ENCODE results near the gene UROC1. TPM values are rescaled to one million over a fixed set of nuclear protein-coding genes. Genes with fewer than 3 reads are reported as not detected.

UROC1 gene
- total and polyA plus RNA-seq, 2 experiments from 2014 or later = not detected

DNA sequence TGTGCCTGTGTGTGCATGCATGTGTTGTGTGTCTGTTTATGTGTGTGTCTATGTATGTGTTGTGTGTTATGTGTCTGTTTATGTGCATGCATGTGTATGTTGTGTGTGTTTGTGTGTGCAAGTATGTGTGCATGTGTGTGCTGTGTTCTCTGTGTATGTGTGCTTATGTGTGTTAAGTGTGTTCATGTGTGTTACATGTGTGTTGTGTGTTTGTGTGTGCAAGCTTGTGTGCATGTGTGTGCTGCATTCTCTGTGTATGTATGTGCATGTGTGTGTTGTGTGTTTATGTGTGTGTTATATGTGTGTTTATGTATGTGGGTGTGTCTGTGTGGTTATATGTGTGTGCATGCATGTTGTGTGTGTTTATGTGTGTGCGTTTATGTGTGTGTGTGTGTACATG, 14.9 kb downstream of the UROC1 start:
- Histone ChIP-seq H4K20me1 (replicated peaks; ENCODE audit: insufficient read depth) (no peaks in the 10 kb centered on the region), H3K4me1 (ENCODE audit: insufficient read depth) (peaks cover 8% of the 10 kb centered on the region; the same call in 1 of the 2 replicates), H3K4me3 (no peak overlapping the region), H3K27ac (ENCODE audit: low read depth) (no peak overlapping the region), H2AFZ (no peak overlapping the region), H3K4me2 (no peak overlapping the region), H3K27me3 (ENCODE audit: insufficient read depth) (no peaks in the 10 kb centered on the region), H3K9me2 (ENCODE audit: insufficient read depth) (0 out of 2 replicates have a peak, but pooled peaks cover 4% of the 10 kb centered on the region), H3K36me3 (ENCODE audit: insufficient read depth) (no peaks in the 10 kb centered on the region), H3F3A (replicated peaks; ENCODE audit: low read depth) (peaks cover 13% of the 10 kb centered on the region), H3K79me2 (replicated peaks; ENCODE audit: insufficient read depth) (no peaks in the 10 kb centered on the region)
- H3K36me3 Mint-ChIP-seq (ENCODE audit: low read depth) = no peaks in the 10 kb centered on the region
- H3K4me3 Mint-ChIP-seq = no peak overlapping the region
- H3K27ac Mint-ChIP-seq = no peak overlapping the region
- TF ChIP-seq ZNF331 (CRISPR knock-in tag; IDR thresholded peaks at IDR 0.05; ENCODE audit: low read depth) (no peak), ZNF462 (CRISPR knock-in tag; IDR thresholded peaks at IDR 0.05) (no peak), JUNB (IDR thresholded peaks at IDR 0.05; ENCODE audit: unreplicated experiment) (no peak), NANOG (IDR thresholded peaks at IDR 0.05; ENCODE audit: borderline replicate concordance) (no peak), POLR2AphosphoS5 (IDR thresholded peaks at IDR 0.05; ENCODE audit: low read depth) (no peak), EZH2phosphoT487 (IDR thresholded peaks at IDR 0.05; ENCODE audit: unreplicated experiment) (no peak), STAT1 (IDR thresholded peaks at IDR 0.05; ENCODE audit: unreplicated experiment) (no peak), ZNF114 (CRISPR knock-in tag; IDR thresholded peaks at IDR 0.05) (no peak), CREB1 (CRISPR knock-in tag; IDR thresholded peaks at IDR 0.05; ENCODE audit: low read depth) (no peak), REST (IDR thresholded peaks at IDR 0.05; ENCODE audit: unreplicated experiment) (no peak), EZH2 (IDR thresholded peaks at IDR 0.05; ENCODE audit: low read depth, unreplicated experiment) (no peak)
- TF ChIP-seq, protein P1, sequence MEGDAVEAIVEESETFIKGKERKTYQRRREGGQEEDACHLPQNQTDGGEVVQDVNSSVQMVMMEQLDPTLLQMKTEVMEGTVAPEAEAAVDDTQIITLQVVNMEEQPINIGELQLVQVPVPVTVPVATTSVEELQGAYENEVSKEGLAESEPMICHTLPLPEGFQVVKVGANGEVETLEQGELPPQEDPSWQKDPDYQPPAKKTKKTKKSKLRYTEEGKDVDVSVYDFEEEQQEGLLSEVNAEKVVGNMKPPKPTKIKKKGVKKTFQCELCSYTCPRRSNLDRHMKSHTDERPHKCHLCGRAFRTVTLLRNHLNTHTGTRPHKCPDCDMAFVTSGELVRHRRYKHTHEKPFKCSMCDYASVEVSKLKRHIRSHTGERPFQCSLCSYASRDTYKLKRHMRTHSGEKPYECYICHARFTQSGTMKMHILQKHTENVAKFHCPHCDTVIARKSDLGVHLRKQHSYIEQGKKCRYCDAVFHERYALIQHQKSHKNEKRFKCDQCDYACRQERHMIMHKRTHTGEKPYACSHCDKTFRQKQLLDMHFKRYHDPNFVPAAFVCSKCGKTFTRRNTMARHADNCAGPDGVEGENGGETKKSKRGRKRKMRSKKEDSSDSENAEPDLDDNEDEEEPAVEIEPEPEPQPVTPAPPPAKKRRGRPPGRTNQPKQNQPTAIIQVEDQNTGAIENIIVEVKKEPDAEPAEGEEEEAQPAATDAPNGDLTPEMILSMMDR (conservative IDR thresholded peaks at IDR 0.05; ENCODE audit: low read depth in 2 of 2) = no peak
- TF ChIP-seq, protein P2, sequence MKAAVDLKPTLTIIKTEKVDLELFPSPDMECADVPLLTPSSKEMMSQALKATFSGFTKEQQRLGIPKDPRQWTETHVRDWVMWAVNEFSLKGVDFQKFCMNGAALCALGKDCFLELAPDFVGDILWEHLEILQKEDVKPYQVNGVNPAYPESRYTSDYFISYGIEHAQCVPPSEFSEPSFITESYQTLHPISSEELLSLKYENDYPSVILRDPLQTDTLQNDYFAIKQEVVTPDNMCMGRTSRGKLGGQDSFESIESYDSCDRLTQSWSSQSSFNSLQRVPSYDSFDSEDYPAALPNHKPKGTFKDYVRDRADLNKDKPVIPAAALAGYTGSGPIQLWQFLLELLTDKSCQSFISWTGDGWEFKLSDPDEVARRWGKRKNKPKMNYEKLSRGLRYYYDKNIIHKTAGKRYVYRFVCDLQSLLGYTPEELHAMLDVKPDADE (IDR thresholded peaks at IDR 0.05) = no peak
- DNase-seq (ENCODE audit: low spot score) (no peak), ATAC-seq (no peak)
- H3K27me3 Mint-ChIP-seq (ENCODE audit: insufficient read depth, low read depth, poor library complexity) = peaks cover 9% of the 10 kb centered on the region
- H3K4me1 Mint-ChIP-seq = peaks cover 17% of the 10 kb centered on the region
- H3K9me3 Mint-ChIP-seq = no peaks in the 10 kb centered on the region
